Activated T-helper 17 cell treated with anti-CD3 and anti-CD28 coated beads, Interleukin-2, amount 50 U/mL, for 72 hours (primary cell): ENCODE results near the gene ZNF526. TPM values are rescaled to one million over a fixed set of nuclear protein-coding genes. Genes with fewer than 3 reads are reported as not detected.

Experiments
- ATAC-seq: fragments of 150-1000 bp; cut with Tn5 transposase; replicated peaks from 2 replicates; pipeline ENCODE4 v1.10.0; 2021; ENCODE audit warnings: mild to moderate bottlenecking, moderate library complexity
- H3K27ac Mint-ChIP-seq: one replicate; pipeline ENCODE4 v1.8.0; 2022; ENCODE audit warnings: mixed read lengths
- H3K27me3 Mint-ChIP-seq: one replicate; pipeline ENCODE4 v1.8.0; 2022; ENCODE audit warnings: mixed read lengths
- H3K36me3 Mint-ChIP-seq: one replicate; pipeline ENCODE4 v1.8.0; 2022; ENCODE audit warnings: low read depth, mild to moderate bottlenecking, mixed read lengths
- H3K4me1 Mint-ChIP-seq: one replicate; pipeline ENCODE4 v1.8.0; 2022; ENCODE audit warnings: mixed read lengths
- H3K4me3 Mint-ChIP-seq: one replicate; pipeline ENCODE4 v1.8.0; 2022; ENCODE audit warnings: mild to moderate bottlenecking, mixed read lengths
- H3K9me3 Mint-ChIP-seq: one replicate; pipeline ENCODE4 v1.8.0; 2022; ENCODE audit warnings: mixed read lengths
- total RNA-seq, 2 donors: library from RNA; stranded (reverse); gene quantifications; one replicate each; pipeline ENCODE4 v1.2.3, GENCODE V29; 2022

Gene ZNF526
- total RNA-seq, 2 donors from 2014 or later, result 17.2 to 18.0 TPM

GRCh38 chr19:42276821-42277220 is 56.7 kb downstream of the ZNF526 start:
- no peak overlapping the region for H3K4me3 Mint-ChIP-seq
- peaks cover 65% of the 10 kb centered on the region for H3K36me3 Mint-ChIP-seq
- peaks cover 39% of the 10 kb centered on the region for H3K4me1 Mint-ChIP-seq
- no peaks in the 10 kb centered on the region for H3K27me3 Mint-ChIP-seq
- ATAC-seq, result peak; percentile 75
- H3K27ac Mint-ChIP-seq, result peak overlapping the region; percentile 46
- no peaks in the 10 kb centered on the region for H3K9me3 Mint-ChIP-seq

Other genes with a start within 250 kb of the ZNF526 start
- 1 to 10 TPM; 1.7 to 5.0 TPM for gene ATP1A3, start 226.1 kb upstream of the ZNF526 start, total RNA-seq
- gene GRIK5, start 150.1 kb upstream of the ZNF526 start, total RNA-seq, result 1 to 10 TPM in 1 of 2 donors, under 1 TPM in 1; 0.37 to 1.7 TPM
- gene ZNF574, start 144.1 kb upstream of the ZNF526 start, total RNA-seq, result 10 to 100 TPM; 12.1 to 12.5 TPM
- 10 to 100 TPM; 33.1 to 95.9 TPM for gene POU2F2, start 87.9 kb upstream of the ZNF526 start, total RNA-seq
- gene DEDD2, start 2.6 kb upstream of the ZNF526 start, total RNA-seq, result 10 to 100 TPM; 37.4 to 45.7 TPM
- gene GSK3A, start 22.3 kb downstream of the ZNF526 start, total RNA-seq, result 10 to 100 TPM; 30.3 to 47.2 TPM
- 10 to 100 TPM; 44.8 to 49.7 TPM for gene ERF, start 34.8 kb downstream of the ZNF526 start, total RNA-seq
- 100 to 1,000 TPM in 1 of 2 donors, 10 to 100 TPM in 1; 85.4 to 165 TPM for gene CIC, start 48.9 kb downstream of the ZNF526 start, total RNA-seq
- gene PRR19, start 81.8 kb downstream of the ZNF526 start, total RNA-seq, result 1 to 10 TPM; 1.3 to 1.4 TPM
- gene PAFAH1B3, start 82.3 kb downstream of the ZNF526 start, total RNA-seq, result 10 to 100 TPM; 42.0 to 60.2 TPM
- 1 to 10 TPM in 1 of 2 donors, under 1 TPM in 1; 0.50 to 1.6 TPM for gene TMEM145, start 93.0 kb downstream of the ZNF526 start, total RNA-seq
- 1 to 10 TPM; 3.0 to 3.1 TPM for gene MEGF8, start 105.3 kb downstream of the ZNF526 start, total RNA-seq
- gene CNFN, start 170.0 kb downstream of the ZNF526 start, total RNA-seq, result under 1 TPM in 1 of 2 donors, not detected in 1; 0.54 TPM
- 10 to 100 TPM; 12.5 to 25.5 TPM for gene LIPE, start 207.1 kb downstream of the ZNF526 start, total RNA-seq
- not detected for gene CXCL17, start 222.6 kb downstream of the ZNF526 start, total RNA-seq